Left ventricle myocardium inferior (tissue), 1 donor: Measurements from ENCODE around the gene CLEC2D. TPM values are rescaled to one million over a fixed set of nuclear protein-coding genes. Genes with fewer than 3 reads are reported as not detected.
"Not testable (repeated sequence)": the region's sequence is repeated elsewhere in the genome, so short reads cannot be mapped to it uniquely, and the experiment has no call there.

Experiments
- DNase-seq: peaks from one replicate; pipeline ENCODE4 v3.0.0-alpha.2; 2020
- H3K27ac ChIP-seq: fragments of 200-600 bp; replicated peaks from 2 replicates; pipeline ENCODE4 v1.8.0; 2021
- H3K27me3 ChIP-seq: fragments of 200-600 bp; 2 replicates; pipeline ENCODE4 v1.8.0; 2021; ENCODE audit warnings: low read depth
- H3K36me3 ChIP-seq: fragments of 200-600 bp; 2 replicates; pipeline ENCODE4 v1.8.0; 2021
- H3K4me1 ChIP-seq: fragments of 200-600 bp; 2 replicates; pipeline ENCODE4 v1.8.0; 2021
- H3K4me3 ChIP-seq: fragments of 200-600 bp; 2 replicates; pipeline ENCODE4 v1.8.0; 2021; ENCODE audit warnings: mild to moderate bottlenecking, moderate library complexity
- H3K9me3 ChIP-seq: fragments of 200-600 bp; replicated peaks from 2 replicates; pipeline ENCODE4 v1.8.0; 2021
- intact Hi-C: fragments of 100-400 bp; cut with micrococcal nuclease; formaldehyde crosslinking; loops from one replicate; pipeline ENCODE4 v1.11.0; 2022
- total RNA-seq: library from RNA; stranded (reverse); fragmentation: NEBNext Ultra II Directional; extraction: Animal tissue kit (Norgen Biotek cat#: 25700); gene quantifications from one replicate; pipeline ENCODE4 v1.2.1, GENCODE V29; 2021
- TF ChIP-seq, protein P1 (sequence below): fragments of 200-600 bp; IDR thresholded peaks from 2 replicates; pipeline ENCODE4 v1.8.0; 2021; ENCODE audit warnings: antibody characterized with exemption, mild to moderate bottlenecking, borderline replicate concordance
- donor health status: DM: no; HTN: yes; CAD: no; lungs with severe emphysema.

CLEC2D gene
- total RNA-seq, 1 donor from 2014 or later, result 3.3 TPM

DNA sequence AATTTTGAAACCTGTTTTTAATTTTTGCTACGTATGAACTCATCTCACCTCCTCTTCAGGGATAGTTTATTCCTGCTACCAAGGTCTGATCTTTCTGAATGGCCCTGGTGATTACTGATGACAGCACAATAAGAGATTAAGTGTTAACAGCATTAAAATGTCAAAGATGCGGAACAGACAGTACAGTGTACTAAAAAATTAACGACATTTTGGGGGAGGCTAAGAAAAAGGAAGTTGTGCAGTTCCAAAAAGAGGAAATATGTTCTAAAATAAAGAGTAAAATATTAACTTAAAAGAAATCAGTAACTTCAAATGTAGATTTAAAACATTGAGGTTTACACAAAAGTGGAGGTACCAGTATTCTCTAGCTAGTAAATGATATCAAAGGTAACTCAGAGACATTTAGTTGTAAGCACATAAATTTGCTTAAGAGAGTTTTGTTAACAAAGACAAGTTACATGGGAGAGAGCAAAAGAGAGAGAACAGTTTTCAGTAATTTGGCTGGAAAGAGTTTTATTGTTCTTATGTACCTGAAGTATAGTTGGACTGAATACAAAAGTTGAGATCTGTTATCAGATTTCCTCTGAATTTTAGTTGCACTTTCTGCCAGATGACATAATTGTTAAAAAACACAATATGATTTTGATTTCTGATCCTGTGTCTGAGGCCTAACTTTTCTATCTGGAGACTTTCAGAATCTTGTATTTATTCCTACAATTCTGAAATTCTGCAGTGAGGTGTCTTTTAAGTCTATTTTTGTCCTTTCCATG lies 67.6 kb downstream of the CLEC2D start:
- TF ChIP-seq, protein P1, sequence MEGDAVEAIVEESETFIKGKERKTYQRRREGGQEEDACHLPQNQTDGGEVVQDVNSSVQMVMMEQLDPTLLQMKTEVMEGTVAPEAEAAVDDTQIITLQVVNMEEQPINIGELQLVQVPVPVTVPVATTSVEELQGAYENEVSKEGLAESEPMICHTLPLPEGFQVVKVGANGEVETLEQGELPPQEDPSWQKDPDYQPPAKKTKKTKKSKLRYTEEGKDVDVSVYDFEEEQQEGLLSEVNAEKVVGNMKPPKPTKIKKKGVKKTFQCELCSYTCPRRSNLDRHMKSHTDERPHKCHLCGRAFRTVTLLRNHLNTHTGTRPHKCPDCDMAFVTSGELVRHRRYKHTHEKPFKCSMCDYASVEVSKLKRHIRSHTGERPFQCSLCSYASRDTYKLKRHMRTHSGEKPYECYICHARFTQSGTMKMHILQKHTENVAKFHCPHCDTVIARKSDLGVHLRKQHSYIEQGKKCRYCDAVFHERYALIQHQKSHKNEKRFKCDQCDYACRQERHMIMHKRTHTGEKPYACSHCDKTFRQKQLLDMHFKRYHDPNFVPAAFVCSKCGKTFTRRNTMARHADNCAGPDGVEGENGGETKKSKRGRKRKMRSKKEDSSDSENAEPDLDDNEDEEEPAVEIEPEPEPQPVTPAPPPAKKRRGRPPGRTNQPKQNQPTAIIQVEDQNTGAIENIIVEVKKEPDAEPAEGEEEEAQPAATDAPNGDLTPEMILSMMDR, result no peak
- DNase-seq, result no peak
- intact Hi-C loops, result no loop called here
- Histone ChIP-seq H3K4me3 (no peak overlapping the region), H3K9me3 (no peaks in the 10 kb centered on the region), H3K4me1 (peaks cover 6% of the 10 kb centered on the region), H3K27me3 (no peaks in the 10 kb centered on the region), H3K36me3 (no peaks in the 10 kb centered on the region), H3K27ac (peak overlapping the region; percentile 71)

DNA sequence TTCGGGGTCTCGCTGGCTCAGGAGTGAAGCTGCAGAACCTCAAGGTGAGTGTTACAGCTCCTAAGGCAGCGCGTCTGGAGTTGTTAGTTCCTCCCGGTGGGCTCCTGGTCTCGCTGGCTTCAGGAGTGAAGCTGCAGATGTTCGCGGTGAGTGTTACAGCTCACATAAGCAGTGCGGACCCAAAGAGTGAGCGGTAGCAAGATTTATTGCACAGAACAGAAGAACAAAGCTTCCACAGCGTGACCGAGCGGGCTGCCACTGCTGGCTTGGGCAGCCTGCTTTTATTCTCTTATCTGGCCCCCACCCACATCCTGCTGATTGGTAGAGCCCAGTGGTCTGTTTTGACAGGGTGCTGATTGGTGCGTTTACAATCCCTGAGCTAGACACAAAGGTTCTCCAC lies 69.4 kb downstream of the CLEC2D start:
- intact Hi-C loops, H3K9me3 ChIP-seq, H3K4me3 ChIP-seq, H3K36me3 ChIP-seq, H3K27me3 ChIP-seq, H3K27ac ChIP-seq, DNase-seq: not testable (repeated sequence)
- peaks cover 13% of the 10 kb centered on the region for H3K4me1 ChIP-seq

DNA sequence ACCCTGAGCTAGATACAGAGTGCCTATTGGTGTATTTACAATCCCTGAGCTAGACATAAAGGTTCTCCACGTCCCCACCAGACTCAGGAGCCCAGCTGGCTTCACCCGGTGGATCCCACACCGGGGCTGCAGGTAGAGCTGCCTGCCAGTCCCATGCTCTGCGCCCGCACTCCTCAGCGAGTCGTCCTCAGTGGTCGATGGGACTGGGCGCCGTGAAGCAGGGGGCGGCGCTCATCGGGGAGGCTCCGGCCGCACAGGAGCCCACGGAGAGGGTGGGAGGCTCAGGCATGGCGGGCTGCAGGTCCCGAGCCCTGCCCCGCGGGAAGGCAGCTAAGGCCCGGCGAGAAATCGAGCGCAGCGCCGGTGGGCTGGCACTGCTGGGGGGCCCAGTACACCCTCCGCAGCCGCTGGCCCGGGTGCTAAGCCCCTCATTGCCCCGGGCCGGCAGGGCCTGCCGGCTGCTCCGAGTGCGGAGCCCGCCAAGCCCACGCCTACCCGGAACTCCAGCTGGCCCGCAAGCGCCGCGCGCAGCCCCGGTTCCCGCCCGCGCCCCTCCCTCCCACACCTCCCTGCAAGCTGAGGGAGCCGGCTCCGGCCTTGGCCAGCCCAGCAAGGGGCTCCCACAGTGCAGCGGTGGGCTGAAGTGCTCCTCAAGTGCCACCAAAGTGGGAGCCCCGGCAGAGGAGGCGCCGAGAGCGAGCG lies 70.0 kb downstream of the CLEC2D start:
- H3K4me3 ChIP-seq, result peak overlapping the region; percentile 59
- H3K9me3 ChIP-seq, H3K27me3 ChIP-seq, DNase-seq, intact Hi-C loops, H3K36me3 ChIP-seq: not testable (repeated sequence)
- peaks cover 13% of the 10 kb centered on the region for H3K4me1 ChIP-seq
- H3K27ac ChIP-seq, result peak overlapping the region; percentile 43

DNA sequence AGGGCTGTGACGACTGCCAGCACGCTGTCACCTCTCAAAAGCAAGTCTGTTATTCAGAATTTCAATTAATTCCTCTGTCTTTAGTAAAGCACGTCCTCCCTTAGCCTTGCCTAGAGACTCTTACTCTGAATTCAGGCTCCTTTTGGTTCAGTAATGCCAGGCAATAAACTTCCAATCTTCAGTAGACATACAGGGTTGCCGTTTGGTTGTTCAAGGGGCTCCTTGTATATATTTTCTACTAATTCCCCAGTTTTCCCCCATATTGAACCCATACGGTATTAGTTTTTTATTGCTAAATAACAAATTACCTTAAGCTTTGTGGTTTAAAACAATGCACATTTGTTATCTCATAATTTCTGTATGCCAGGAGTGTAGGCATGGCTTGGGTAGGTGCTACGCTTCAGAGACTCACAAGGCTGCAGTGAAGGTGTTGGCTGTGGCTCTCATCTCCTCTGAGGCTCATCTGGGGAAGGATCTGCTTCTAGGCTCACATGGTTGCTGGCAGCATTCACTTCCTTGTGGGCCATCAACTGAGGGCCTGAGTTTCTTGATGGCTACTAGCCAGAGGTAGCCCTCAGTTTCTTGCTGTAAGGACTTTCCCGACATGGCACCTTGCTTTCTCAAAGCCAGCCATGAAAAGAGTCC lies 70.7 kb downstream of the CLEC2D start:
- Histone ChIP-seq H3K4me3 (peak overlapping the region; percentile 59), H3K9me3 (no peaks in the 10 kb centered on the region), H3K36me3 (no peaks in the 10 kb centered on the region), H3K4me1 (peaks cover 13% of the 10 kb centered on the region), H3K27ac (peak overlapping the region; percentile 43), H3K27me3 (no peaks in the 10 kb centered on the region)
- intact Hi-C loops, result no loop called here
- TF ChIP-seq, protein P1, result no peak
- DNase-seq, result no peak

DNA sequence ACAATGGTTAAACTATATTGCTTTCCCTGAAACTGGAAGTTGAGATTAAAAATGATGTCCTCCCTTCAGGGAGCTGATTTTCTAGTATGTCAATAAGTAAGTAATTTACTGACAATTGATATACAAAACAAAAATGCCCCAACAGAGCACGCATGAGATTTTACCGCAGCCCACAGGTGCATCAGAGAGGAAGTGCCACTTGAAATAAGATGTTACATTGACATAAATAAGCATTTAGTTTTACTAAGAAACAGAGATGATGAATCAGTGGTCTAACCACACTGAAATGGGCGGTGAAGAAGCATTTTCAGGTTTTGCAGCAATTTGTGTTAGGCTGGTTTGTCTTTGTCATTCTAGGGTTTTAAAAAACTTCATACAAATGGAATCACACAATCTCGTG lies 72.2 kb downstream of the CLEC2D start:
- TF ChIP-seq, protein P1, result no peak
- H3K27me3 ChIP-seq, result no peaks in the 10 kb centered on the region
- no peaks in the 10 kb centered on the region for H3K36me3 ChIP-seq

DNA sequence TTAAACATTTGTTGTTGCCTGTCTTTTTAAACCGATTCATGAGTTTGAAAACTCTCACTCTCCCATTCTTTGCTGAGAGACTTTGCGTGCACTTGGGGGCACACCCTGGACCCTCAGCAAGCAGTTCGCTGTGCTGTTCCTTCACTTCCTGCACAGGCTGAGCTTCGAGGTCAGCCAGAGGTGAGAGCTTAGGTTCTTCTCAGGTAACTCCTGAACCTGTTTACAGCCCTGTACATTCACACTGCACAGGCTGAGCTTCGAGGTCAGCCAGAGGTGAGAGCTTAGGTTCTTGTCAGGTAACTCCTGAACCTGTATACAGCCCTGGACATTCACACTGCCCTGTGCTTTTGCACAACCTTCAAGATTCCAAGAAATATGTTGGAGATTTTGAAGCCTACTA lies 73.1 kb downstream of the CLEC2D start:
- Histone ChIP-seq H3K27ac (peak overlapping the region; percentile 20), H3K27me3 (no peaks in the 10 kb centered on the region), H3K9me3 (no peaks in the 10 kb centered on the region), H3K4me1 (peaks cover 13% of the 10 kb centered on the region), H3K36me3 (no peaks in the 10 kb centered on the region), H3K4me3 (no peak overlapping the region)
- TF ChIP-seq, protein P1, result no peak
- intact Hi-C loops, result no loop called here
- no peak for DNase-seq

More for the DNA sequence above, 72.2 kb downstream of the CLEC2D start:
- Histone ChIP-seq H3K27ac (no peak overlapping the region), H3K4me1 (peaks cover 13% of the 10 kb centered on the region), H3K4me3 (no peak overlapping the region), H3K9me3 (no peaks in the 10 kb centered on the region)
- intact Hi-C loops, result no loop called here
- no peak for DNase-seq
